HG02588 (cell line): Measurements from ENCODE around the gene NCAPH2.

ENCODE experiments used
- ATAC-seq: cut with Tn5 transposase; IDR thresholded peaks from one replicate; pipeline ENCODE4 v1.9.1; 2021; ENCODE audit warnings: mild to moderate bottlenecking, moderate library complexity; ENCODE audit not compliant: unreplicated experiment

NCAPH2 gene

GRCh38 chr22:50507991-50508884 lies at the start of gene NCAPH2:
NCAPH2 (plus strand) TSS chr22:50508224; CDS start chr22:50508338, 114 bp downstream.
- peak; percentile 64 for ATAC-seq

- ATAC-seq = no peak
Measured at GRCh38 chr22:50459016-50459415, 49.0 kb upstream of the NCAPH2 start.

- no peak for ATAC-seq
Measured at GRCh38 chr22:50459496-50460140, 48.4 kb upstream of the NCAPH2 start.

- ATAC-seq = no peak
Measured at GRCh38 chr22:50460938-50461337, 47.1 kb upstream of the NCAPH2 start.

- no peak for ATAC-seq
Measured at GRCh38 chr22:50461536-50461935, 46.5 kb upstream of the NCAPH2 start.

GRCh38 chr22:50461979-50462540 lies 46.0 kb upstream of the NCAPH2 start:
- ATAC-seq = no peak

- ATAC-seq = no peak
Measured at GRCh38 chr22:50463188-50463900, 44.7 kb upstream of the NCAPH2 start.

GRCh38 chr22:50464451-50464850 lies 43.6 kb upstream of the NCAPH2 start:
- ATAC-seq = no peak

- ATAC-seq = no peak
Measured at GRCh38 chr22:50465066-50465930, 42.7 kb upstream of the NCAPH2 start.

- ATAC-seq = no peak
Measured at GRCh38 chr22:50467341-50467740, 40.7 kb upstream of the NCAPH2 start.

GRCh38 chr22:50467773-50468440 lies 40.1 kb upstream of the NCAPH2 start:
- ATAC-seq = no peak

- ATAC-seq = no peak
Measured at GRCh38 chr22:50468626-50469025, 39.4 kb upstream of the NCAPH2 start.

- peak; percentile 41 for ATAC-seq
Measured at GRCh38 chr22:50469377-50470305, 38.4 kb upstream of the NCAPH2 start.

GRCh38 chr22:50470491-50470890 lies 37.5 kb upstream of the NCAPH2 start:
- no peak for ATAC-seq

- ATAC-seq = no peak
Measured at GRCh38 chr22:50471197-50471847, 36.7 kb upstream of the NCAPH2 start.

GRCh38 chr22:50471962-50472361 lies 36.1 kb upstream of the NCAPH2 start:
- no peak for ATAC-seq

- ATAC-seq = no peak
Measured at GRCh38 chr22:50473088-50473487, 34.9 kb upstream of the NCAPH2 start.
